Measurements from ENCODE around the gene ALDH3A1.

GRCh38 chr17:19713901-19714361 is 34.2 kb downstream of the ALDH3A1 start:
- TF ChIP-seq POLR2A (IDR thresholded peaks at IDR 0.05) (no peak), CTCF (IDR thresholded peaks at IDR 0.05) (no peak)
